GM19395 (cell line): ENCODE results near the gene HM13.
"Not testable (repeated sequence)": the region's sequence is repeated elsewhere in the genome, so short reads cannot be mapped to it uniquely, and the experiment has no call there.

ENCODE experiments used
- ATAC-seq: cut with Tn5 transposase; IDR thresholded peaks from one replicate; pipeline ENCODE4 v1.9.1; 2021; ENCODE audit warnings: mild to moderate bottlenecking, moderate library complexity; ENCODE audit not compliant: unreplicated experiment

The HM13 gene

GRCh38 chr20:31514154-31515071, at the start of gene HM13:
TSS of gene HM13 (plus strand) at chr20:31514442. CDS start at chr20:31514552, 110 bp downstream.
- ATAC-seq: peak; percentile 87

GRCh38 chr20:31470946-31471345, 43.3 kb upstream of the HM13 start:
- ATAC-seq: not testable (repeated sequence)

- no peak for ATAC-seq
Observed at GRCh38 chr20:31472395-31473330, 41.6 kb upstream of the HM13 start.

GRCh38 chr20:31473331-31474096, 40.7 kb upstream of the HM13 start:
- peak; percentile 24 for ATAC-seq

GRCh38 chr20:31474097-31474436, 40.2 kb upstream of the HM13 start:
- ATAC-seq: peak; percentile 97

- no peak for ATAC-seq
Observed at GRCh38 chr20:31474758-31475427, 39.3 kb upstream of the HM13 start, which contains the start of the genes DEFB124 and REM1. TSS of gene DEFB124 (minus strand) at chr20:31475127. CDS start at chr20:31473013, 2,114 bp downstream. TSS of gene REM1 (plus strand) at chr20:31475288. CDS start at chr20:31476446, 1,158 bp downstream.

- ATAC-seq: no peak
Observed at GRCh38 chr20:31475472-31476293, 38.6 kb upstream of the HM13 start.

GRCh38 chr20:31476294-31476585, 38.0 kb upstream of the HM13 start:
- ATAC-seq: no peak

- ATAC-seq: no peak
Observed at GRCh38 chr20:31476643-31477215, 37.5 kb upstream of the HM13 start.

- no peak for ATAC-seq
Observed at GRCh38 chr20:31484001-31484400, 30.2 kb upstream of the HM13 start.

- no peak for ATAC-seq
Observed at GRCh38 chr20:31485450-31486339, 28.5 kb upstream of the HM13 start.

- no peak for ATAC-seq
Observed at GRCh38 chr20:31488115-31488514, 26.1 kb upstream of the HM13 start.

GRCh38 chr20:31489152-31489551, 25.1 kb upstream of the HM13 start:
- ATAC-seq: no peak

- ATAC-seq: no peak
Observed at GRCh38 chr20:31490752-31491151, 23.5 kb upstream of the HM13 start.

- no peak for ATAC-seq
Observed at GRCh38 chr20:31494131-31494530, 20.1 kb upstream of the HM13 start.

GRCh38 chr20:31496761-31497295, 17.4 kb upstream of the HM13 start:
- ATAC-seq: no peak

- ATAC-seq: no peak
Observed at GRCh38 chr20:31497838-31498540, 16.3 kb upstream of the HM13 start.
